AG09309 (cell line): ENCODE measurements around the gene CD164.
"Not testable (repeated sequence)": the region's sequence is repeated elsewhere in the genome, so short reads cannot be mapped to it uniquely, and the experiment has no call there.

ENCODE experiments used
- DNase-seq: peaks from one replicate; pipeline ENCODE4 v3.0.0-alpha.2; 2010; ENCODE audit warnings: low read depth
- H3K4me3 ChIP-seq: 2 replicates; pipeline ENCODE4 v1.5.1; 2011; ENCODE audit warnings: mild to moderate bottlenecking, low read depth, low read length, moderate library complexity; ENCODE audit not compliant: control insufficient read depth
- TF ChIP-seq, protein P1 (sequence below): IDR thresholded peaks from 2 replicates; pipeline ENCODE4 v1.5.1; 2011; ENCODE audit warnings: mild to moderate bottlenecking, low read depth, low read length, inconsistent platforms; ENCODE audit not compliant: insufficient read depth, control insufficient read depth; ENCODE audit errors: missing control alignments

CD164 gene

DNA sequence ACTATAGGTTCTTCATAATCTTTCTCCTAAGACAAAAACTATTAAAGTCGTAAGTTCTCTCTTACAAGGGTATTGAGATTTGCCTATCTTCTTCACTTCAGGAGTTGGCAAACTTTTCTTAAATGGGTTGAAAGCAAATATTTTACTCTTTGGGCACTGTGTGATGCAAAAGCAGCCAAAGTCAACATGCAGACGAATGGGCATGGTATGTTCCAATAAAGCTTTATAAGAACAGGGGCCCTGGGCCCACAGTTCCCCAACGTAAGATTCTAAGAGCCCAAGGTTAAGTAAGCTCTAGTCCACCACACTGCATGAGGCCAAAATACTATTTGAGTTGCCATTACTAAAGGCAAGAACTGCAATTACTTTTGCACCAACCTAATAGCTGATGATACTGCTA, 11.5 kb downstream of the CD164 start:
- TF ChIP-seq, protein P1, sequence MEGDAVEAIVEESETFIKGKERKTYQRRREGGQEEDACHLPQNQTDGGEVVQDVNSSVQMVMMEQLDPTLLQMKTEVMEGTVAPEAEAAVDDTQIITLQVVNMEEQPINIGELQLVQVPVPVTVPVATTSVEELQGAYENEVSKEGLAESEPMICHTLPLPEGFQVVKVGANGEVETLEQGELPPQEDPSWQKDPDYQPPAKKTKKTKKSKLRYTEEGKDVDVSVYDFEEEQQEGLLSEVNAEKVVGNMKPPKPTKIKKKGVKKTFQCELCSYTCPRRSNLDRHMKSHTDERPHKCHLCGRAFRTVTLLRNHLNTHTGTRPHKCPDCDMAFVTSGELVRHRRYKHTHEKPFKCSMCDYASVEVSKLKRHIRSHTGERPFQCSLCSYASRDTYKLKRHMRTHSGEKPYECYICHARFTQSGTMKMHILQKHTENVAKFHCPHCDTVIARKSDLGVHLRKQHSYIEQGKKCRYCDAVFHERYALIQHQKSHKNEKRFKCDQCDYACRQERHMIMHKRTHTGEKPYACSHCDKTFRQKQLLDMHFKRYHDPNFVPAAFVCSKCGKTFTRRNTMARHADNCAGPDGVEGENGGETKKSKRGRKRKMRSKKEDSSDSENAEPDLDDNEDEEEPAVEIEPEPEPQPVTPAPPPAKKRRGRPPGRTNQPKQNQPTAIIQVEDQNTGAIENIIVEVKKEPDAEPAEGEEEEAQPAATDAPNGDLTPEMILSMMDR, result no peak
- H3K4me3 ChIP-seq, result no peak overlapping the region
- DNase-seq, result no peak

DNA sequence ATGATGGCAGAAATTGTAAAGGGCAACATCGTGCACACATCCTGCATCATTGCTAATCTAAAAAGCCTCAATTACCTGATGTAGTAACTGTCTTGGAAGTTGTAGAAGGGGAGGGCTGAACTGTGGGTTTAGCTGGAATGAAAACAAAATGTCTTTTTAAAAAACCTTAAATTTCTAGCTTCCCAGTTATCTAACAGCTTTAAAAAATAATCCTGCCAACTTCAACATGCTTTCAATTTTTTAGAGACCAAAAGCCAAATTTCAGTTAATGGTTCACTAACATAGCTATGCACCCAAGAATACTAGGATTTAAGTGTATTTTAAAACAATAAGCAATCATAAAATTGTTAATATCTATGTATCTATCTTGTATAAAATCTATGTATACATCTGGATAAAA, 11.9 kb downstream of the CD164 start:
- TF ChIP-seq, protein P1, result no peak
- DNase-seq, result no peak
- no peak overlapping the region for H3K4me3 ChIP-seq

DNA sequence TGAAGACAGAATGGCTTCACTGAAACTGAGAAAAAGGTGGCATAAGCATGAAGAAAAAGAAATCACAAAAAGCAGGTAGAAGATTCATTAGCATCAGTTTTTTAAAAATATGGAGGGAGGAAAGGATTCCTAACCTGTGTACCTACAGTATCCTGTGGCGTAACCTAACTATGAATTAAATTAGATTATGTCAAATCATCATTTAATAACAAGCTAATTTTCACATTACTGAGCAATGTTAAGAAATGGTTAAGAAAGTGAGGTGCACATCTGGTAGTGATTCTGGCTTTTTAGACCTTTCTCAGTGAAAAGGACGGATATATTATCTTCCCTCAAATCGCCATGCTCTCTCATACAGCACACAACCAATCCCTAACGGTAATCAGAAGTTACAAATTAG, 12.5 kb downstream of the CD164 start:
- H3K4me3 ChIP-seq, result no peak overlapping the region
- DNase-seq, result no peak
- TF ChIP-seq, protein P1, result no peak

DNA sequence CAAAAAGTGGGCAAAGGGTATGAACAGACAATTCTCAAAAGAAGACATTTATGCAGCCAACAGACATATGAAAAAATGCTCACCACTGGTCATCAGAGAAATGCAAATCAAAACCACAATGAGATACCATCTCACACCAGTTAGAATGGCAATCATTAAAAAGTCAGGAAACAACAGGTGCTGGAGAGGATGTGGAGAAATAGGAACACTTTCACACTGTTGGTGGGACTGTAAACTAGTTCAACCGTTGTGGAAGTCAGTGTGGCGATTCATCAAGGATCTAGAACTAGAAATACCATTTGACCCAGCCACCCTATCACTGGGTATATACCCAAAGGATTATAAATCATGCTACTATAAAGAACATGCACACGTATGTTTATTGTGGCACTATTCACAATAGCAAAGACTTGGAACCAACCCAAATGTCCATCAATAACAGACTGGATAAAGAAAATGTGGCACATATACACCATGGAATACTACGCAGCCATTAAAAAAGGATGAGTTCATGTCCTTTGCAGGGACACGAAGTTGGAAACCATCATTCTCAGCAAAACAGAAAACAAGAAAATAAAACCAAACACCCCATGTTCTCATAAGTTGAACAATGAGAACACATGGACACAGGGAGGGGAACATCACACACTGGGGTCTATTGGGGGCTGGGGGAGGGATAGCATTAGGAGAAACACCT, 17.7 kb downstream of the CD164 start:
- H3K4me3 ChIP-seq, result not testable (repeated sequence)

DNA sequence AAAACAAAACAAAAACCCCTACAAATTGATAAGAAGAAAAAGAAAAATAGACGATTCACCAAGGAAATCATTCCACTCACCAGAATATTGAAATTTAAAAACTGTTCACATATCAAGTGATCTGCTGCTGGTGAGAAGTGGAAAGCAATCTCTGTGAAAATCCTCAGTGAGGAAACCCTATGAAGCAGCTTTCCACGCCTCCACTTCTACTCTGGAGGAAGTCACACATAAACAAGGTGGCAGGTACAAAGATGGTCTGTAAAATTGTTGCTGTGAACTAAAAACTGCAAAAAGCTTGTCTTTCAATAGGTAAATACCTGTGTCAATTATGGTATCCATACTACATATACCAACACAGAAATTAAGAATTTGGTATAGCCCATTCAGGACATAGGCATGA, 18.5 kb downstream of the CD164 start:
- DNase-seq, result no peak
- H3K4me3 ChIP-seq, result no peak overlapping the region
- TF ChIP-seq, protein P1, result no peak

More for the DNA sequence above, 17.7 kb downstream of the CD164 start:
- DNase-seq, result not testable (repeated sequence)

DNA sequence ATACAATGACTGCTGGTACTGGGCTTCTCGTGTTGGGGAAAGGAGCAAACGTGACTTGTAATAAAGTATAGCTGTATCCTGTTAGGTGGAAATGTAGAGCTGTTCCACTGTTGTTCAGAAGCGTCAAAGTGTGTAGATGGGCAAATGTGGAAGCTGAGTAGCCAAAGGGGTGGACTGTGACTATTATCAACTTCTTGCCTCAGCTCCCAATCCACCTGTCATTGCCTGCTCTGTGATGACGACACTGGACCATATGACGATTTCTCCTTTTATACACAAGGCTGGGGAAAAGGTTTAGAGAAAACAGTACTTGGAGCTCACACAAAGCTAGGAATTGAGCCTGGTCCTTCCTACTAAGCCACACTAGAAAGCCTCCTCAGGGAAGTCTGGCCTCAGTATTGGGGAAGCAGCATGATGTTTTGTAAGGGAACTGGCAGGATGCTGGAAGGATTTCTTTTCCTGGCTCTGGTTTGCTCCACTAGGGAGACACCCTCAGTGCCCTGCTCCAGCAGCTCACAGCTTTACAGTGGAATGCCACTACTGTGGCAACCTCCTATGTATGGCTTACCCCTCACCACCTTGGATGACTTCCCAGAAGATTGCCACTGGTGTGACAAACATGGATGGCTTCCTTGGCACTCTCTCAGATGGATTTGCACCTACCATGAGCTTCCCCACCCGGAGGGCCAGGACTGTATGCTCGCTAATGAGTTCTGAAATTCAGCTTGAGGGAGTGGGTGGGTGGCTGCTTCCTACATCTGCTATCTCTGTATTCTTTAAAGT, 20.0 kb downstream of the CD164 start:
- DNase-seq, result no peak
- TF ChIP-seq, protein P1, result no peak
- no peak overlapping the region for H3K4me3 ChIP-seq

DNA sequence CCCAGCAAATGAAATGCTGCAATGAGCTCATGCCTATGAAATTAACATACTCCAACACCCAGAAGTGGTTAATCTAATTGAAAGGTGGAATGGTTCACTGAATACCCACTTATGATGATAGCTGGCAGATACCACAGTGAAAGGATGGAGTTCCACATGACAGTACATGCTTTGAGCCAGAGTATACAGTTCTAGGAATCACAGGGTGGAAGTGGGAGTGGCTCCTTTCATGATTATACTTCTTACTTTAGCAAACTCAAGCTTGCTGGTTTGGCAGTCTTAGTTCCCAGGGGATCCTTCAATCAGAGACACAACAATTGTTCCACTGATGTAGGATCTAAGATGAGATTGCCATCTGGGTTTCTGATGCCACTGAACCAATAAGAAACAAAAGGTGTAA, 21.5 kb downstream of the CD164 start:
- no peak for DNase-seq
- TF ChIP-seq, protein P1, result no peak
- H3K4me3 ChIP-seq, result no peak overlapping the region
